GM12873 (cell line): Measurements from ENCODE around the gene KRTAP10-4.

Source experiments
- CTCF ChIP-seq: IDR thresholded peaks from 2 replicates; pipeline ENCODE4 v1.5.1; 2012; ENCODE audit warnings: low read depth, mild to moderate bottlenecking, moderate library complexity, low read length, control low read depth; ENCODE audit not compliant: insufficient read depth; ENCODE audit errors: missing control alignments

Gene KRTAP10-4

GRCh38 chr21:44601596-44602462, 28.3 kb downstream of the KRTAP10-4 start:
- no peak for TF ChIP-seq CTCF

- no peak for TF ChIP-seq CTCF
These were observed 28.9 kb downstream of the KRTAP10-4 start for GRCh38 chr21:44602463-44602850.

GRCh38 chr21:44603109-44603875, 29.8 kb downstream of the KRTAP10-4 start:
- no peak for TF ChIP-seq CTCF

- no peak for TF ChIP-seq CTCF
These were observed 30.4 kb downstream of the KRTAP10-4 start for GRCh38 chr21:44603911-44604310.

- TF ChIP-seq CTCF: no peak
These were observed 33.0 kb downstream of the KRTAP10-4 start for GRCh38 chr21:44606495-44606894.

GRCh38 chr21:44609193-44609592, 35.7 kb downstream of the KRTAP10-4 start:
- no peak for TF ChIP-seq CTCF

- no peak for TF ChIP-seq CTCF
These were observed 38.0 kb downstream of the KRTAP10-4 start for GRCh38 chr21:44611551-44611950.
